ENCODE results near the gene DCLK1.

GRCh38 chr13:36068566-36068965 is 62.6 kb downstream of the DCLK1 start:
- TF ChIP-seq CTCF (IDR thresholded peaks at IDR 0.05) (no peak), POLR2A (IDR thresholded peaks at IDR 0.05) (no peak)

Data from esophagus squamous epithelium (tissue), 4 donors.